SKM-1 treated with dmso at 0.1 percent for 144 hours (cell line): ENCODE results near the gene ZNF621.

ENCODE experiments used
- DNase-seq: peaks from one replicate; lab custom pipeline; 2025; ENCODE audit not compliant: unreplicated experiment; lab: John Stamatoyannopoulos, UW

ZNF621 gene

GRCh38 chr3:40524568-40525285, at the start of gene ZNF621:
ZNF621 (plus strand) TSS chr3:40524960; CDS start chr3:40525841, 881 bp downstream.
- DNase-seq, result peak; percentile 52

- no peak for DNase-seq
Measured at GRCh38 chr3:40476478-40477470, 48.0 kb upstream of the ZNF621 start, which contains the start of gene ZNF619. ZNF619 (plus strand) TSS chr3:40477122; CDS start chr3:40477980, 858 bp downstream.

- DNase-seq, result no peak
Measured at GRCh38 chr3:40477666-40478065, 47.1 kb upstream of the ZNF621 start.

GRCh38 chr3:40487172-40487571, 37.6 kb upstream of the ZNF621 start:
- no peak for DNase-seq

- no peak for DNase-seq
Measured at GRCh38 chr3:40490916-40491315, 33.8 kb upstream of the ZNF621 start.

- DNase-seq, result no peak
Measured at GRCh38 chr3:40494698-40495097, 30.1 kb upstream of the ZNF621 start.

- no peak for DNase-seq
Measured at GRCh38 chr3:40497288-40497687, 27.5 kb upstream of the ZNF621 start.

GRCh38 chr3:40499952-40500351, 24.8 kb upstream of the ZNF621 start:
- DNase-seq, result no peak

GRCh38 chr3:40502034-40502433, 22.7 kb upstream of the ZNF621 start:
- no peak for DNase-seq

GRCh38 chr3:40504636-40505430, 19.9 kb upstream of the ZNF621 start:
- DNase-seq, result no peak

- DNase-seq, result peak; percentile 39
Measured at GRCh38 chr3:40505599-40506462, 18.9 kb upstream of the ZNF621 start, which contains the start of gene ZNF620. ZNF620 (plus strand) TSS chr3:40506039; CDS start chr3:40506353, 314 bp downstream.

- DNase-seq, result no peak
Measured at GRCh38 chr3:40511031-40511718, 13.6 kb upstream of the ZNF621 start.

- no peak for DNase-seq
Measured at GRCh38 chr3:40516201-40516600, 8.6 kb upstream of the ZNF621 start.

GRCh38 chr3:40518067-40518466, 6.7 kb upstream of the ZNF621 start:
- no peak for DNase-seq

- no peak for DNase-seq
Measured at GRCh38 chr3:40518848-40519247, 5.9 kb upstream of the ZNF621 start.

GRCh38 chr3:40521254-40521653, 3.5 kb upstream of the ZNF621 start:
- no peak for DNase-seq

GRCh38 chr3:40523781-40524180, 979 bp upstream of the ZNF621 start:
- DNase-seq, result no peak

GRCh38 chr3:40524222-40524567, 565 bp upstream of the ZNF621 start:
- DNase-seq, result no peak

- DNase-seq, result no peak
Measured at GRCh38 chr3:40528426-40528825, 3.7 kb downstream of the ZNF621 start.
